Mucosa of descending colon (tissue), 3 donors: ENCODE results near the gene PAPLN. TPM values are rescaled to one million over a fixed set of nuclear protein-coding genes. Genes with fewer than 3 reads are reported as not detected.

Experiments
- ATAC-seq: fragments of 200-7000 bp; cut with Tn5 transposase; one replicate; pipeline ENCODE4 v1.9.1; 2020; ENCODE audit warnings: mild to moderate bottlenecking, moderate library complexity
- DNase-seq, 3 donors: peaks; one replicate each; pipeline ENCODE4 v3.0.0-alpha.2; 2020
- H3K36me3 ChIP-seq: fragments of 200-600 bp; one replicate; pipeline ENCODE4 v1.8.0; 2021; ENCODE audit warnings: low read depth, mild to moderate bottlenecking
- H3K4me1 ChIP-seq: fragments of 200-600 bp; one replicate; pipeline ENCODE4 v1.8.0; 2021; ENCODE audit warnings: low read depth, mild to moderate bottlenecking
- H3K4me3 ChIP-seq: fragments of 200-600 bp; one replicate; pipeline ENCODE4 v1.8.0; 2021; ENCODE audit warnings: mild to moderate bottlenecking
- H3K9me3 ChIP-seq: fragments of 200-600 bp; one replicate; pipeline ENCODE4 v1.8.0; 2021; ENCODE audit warnings: mild to moderate bottlenecking
- CTCF ChIP-seq: fragments of 200-600 bp; IDR thresholded peaks from one replicate; pipeline ENCODE4 v1.8.0; 2022; ENCODE audit warnings: antibody characterized with exemption, mild to moderate bottlenecking
- intact Hi-C, 2 donors: fragments of 100-400 bp; cut with DNase I in 1 of 2; cut with micrococcal nuclease in 1 of 2; formaldehyde crosslinking; loops; one replicate each; pipeline versions ENCODE4 v1.11.0 to v1.11.1; 2022; cut with DNase I, micrococcal nuclease
- total RNA-seq, 3 donors: library from RNA; stranded (reverse); fragmentation: NEBNext Ultra II Directional in 2 of 3; extraction: Animal tissue kit (Norgen Biotek cat#: 25700) in 2 of 3; gene quantifications; one replicate each; pipeline versions ENCODE4 v1.2.1 to v1.2.4, GENCODE V29; 2021 to 2023
- donor health status: DM: no; HTN: no; CAD: no; lungs with moderate emphysema.
- donor health status: DM: no; HTN: no; CAD: no.
- donor health status: DM: no; HTN: yes; CAD: no.

The PAPLN gene
- total RNA-seq, 3 donors from 2014 or later = 4.9 to 22.5 (median 5.6) TPM

GRCh38 chr14:73280903-73281302 is 43.6 kb downstream of the PAPLN start:
- intact Hi-C loops = no loop called here
- peaks cover 5% of the 10 kb centered on the region for H3K36me3 ChIP-seq
- TF ChIP-seq CTCF = no peak

GRCh38 chr14:73283608-73284379 is 46.5 kb downstream of the PAPLN start:
- TF ChIP-seq CTCF = no peak
- intact Hi-C loops = no loop called here
- Histone ChIP-seq H3K9me3 (no peaks in the 10 kb centered on the region), H3K36me3 (no peaks in the 10 kb centered on the region), H3K4me1 (no peaks in the 10 kb centered on the region), H3K4me3 (no peak overlapping the region)
- ATAC-seq = no peak
- no peak for DNase-seq

More at GRCh38 chr14:73280903-73281302, 43.6 kb downstream of the PAPLN start:
- ATAC-seq (no peak), DNase-seq (no peak)
- no peak overlapping the region for H3K4me3 ChIP-seq
- no peaks in the 10 kb centered on the region for H3K9me3 ChIP-seq
- H3K4me1 ChIP-seq = no peaks in the 10 kb centered on the region

GRCh38 chr14:73285979-73286378 is 48.7 kb downstream of the PAPLN start:
- no peak for DNase-seq
- TF ChIP-seq CTCF = no peak
- intact Hi-C loops = no loop called here
- no peak overlapping the region for H3K4me3 ChIP-seq
- H3K36me3 ChIP-seq = no peaks in the 10 kb centered on the region
- H3K9me3 ChIP-seq = no peaks in the 10 kb centered on the region
- H3K4me1 ChIP-seq = no peaks in the 10 kb centered on the region
- ATAC-seq = no peak

GRCh38 chr14:73286598-73286997 is 49.3 kb downstream of the PAPLN start:
- Histone ChIP-seq H3K36me3 (no peaks in the 10 kb centered on the region), H3K9me3 (no peaks in the 10 kb centered on the region), H3K4me3 (no peak overlapping the region), H3K4me1 (no peaks in the 10 kb centered on the region)
- intact Hi-C loops = no loop called here
- TF ChIP-seq CTCF = no peak
- DNase-seq = no peak
- no peak for ATAC-seq

GRCh38 chr14:73287071-73287470 is 49.8 kb downstream of the PAPLN start:
- no peak for TF ChIP-seq CTCF
- H3K9me3 ChIP-seq = no peaks in the 10 kb centered on the region
- no peak for ATAC-seq
- no peaks in the 10 kb centered on the region for H3K4me1 ChIP-seq
- no peaks in the 10 kb centered on the region for H3K36me3 ChIP-seq
- H3K4me3 ChIP-seq = no peak overlapping the region
- intact Hi-C loops = no loop called here
- DNase-seq = no peak
